Activated CD4-positive, CD25-positive, alpha-beta regulatory T cell treated with anti-CD3 and anti-CD28 coated beads, Interleukin-2, amount 50 U/mL, for 16 hours (primary cell): ENCODE measurements around the gene TPST1.
"Not testable (repeated sequence)": the region's sequence is repeated elsewhere in the genome, so short reads cannot be mapped to it uniquely, and the experiment has no call there.

Experiments
- DNase-seq: peaks from one replicate; pipeline ENCODE4 v3.0.0-alpha.2; 2020; ENCODE audit warnings: low read depth, low spot score

The TPST1 gene

GRCh38 chr7:66283003-66283920 lies 78.1 kb downstream of the TPST1 start:
- no peak for DNase-seq

GRCh38 chr7:66296001-66296521 lies 90.9 kb downstream of the TPST1 start:
- DNase-seq, result no peak

- DNase-seq, result no peak
Observed at GRCh38 chr7:66296557-66296956, 91.4 kb downstream of the TPST1 start.

- DNase-seq, result no peak
Observed at GRCh38 chr7:66297579-66297978, 92.4 kb downstream of the TPST1 start.

- DNase-seq, result no peak
Observed at GRCh38 chr7:66301249-66301648, 96.1 kb downstream of the TPST1 start.

- DNase-seq, result no peak
Observed at GRCh38 chr7:66301737-66302136, 96.6 kb downstream of the TPST1 start.

GRCh38 chr7:66303454-66304155 lies 98.5 kb downstream of the TPST1 start:
- no peak for DNase-seq

- no peak for DNase-seq
Observed at GRCh38 chr7:66304536-66304935, 99.4 kb downstream of the TPST1 start.

GRCh38 chr7:66306243-66306642 lies 101.1 kb downstream of the TPST1 start:
- no peak for DNase-seq

GRCh38 chr7:66307591-66308215 lies 102.6 kb downstream of the TPST1 start:
- no peak for DNase-seq

GRCh38 chr7:66308411-66308810 lies 103.3 kb downstream of the TPST1 start:
- DNase-seq, result no peak

- no peak for DNase-seq
Observed at GRCh38 chr7:66310620-66311019, 105.5 kb downstream of the TPST1 start.

- DNase-seq, result no peak
Observed at GRCh38 chr7:66313886-66314568, 108.9 kb downstream of the TPST1 start.

GRCh38 chr7:66315192-66315591 lies 110.1 kb downstream of the TPST1 start:
- DNase-seq, result no peak

GRCh38 chr7:66319407-66319979 lies 114.4 kb downstream of the TPST1 start:
- DNase-seq, result no peak

GRCh38 chr7:66321283-66321682 lies 116.1 kb downstream of the TPST1 start:
- no peak for DNase-seq

GRCh38 chr7:66323114-66323796 lies 118.1 kb downstream of the TPST1 start:
- no peak for DNase-seq

- not testable (repeated sequence) for DNase-seq
Observed at GRCh38 chr7:66324985-66325384, 119.9 kb downstream of the TPST1 start.

- DNase-seq, result no peak
Observed at GRCh38 chr7:66326501-66327215, 121.5 kb downstream of the TPST1 start.

GRCh38 chr7:66330961-66331360 lies 125.8 kb downstream of the TPST1 start:
- no peak for DNase-seq
